ENCODE results near the gene SLCO4A1.

DNA sequence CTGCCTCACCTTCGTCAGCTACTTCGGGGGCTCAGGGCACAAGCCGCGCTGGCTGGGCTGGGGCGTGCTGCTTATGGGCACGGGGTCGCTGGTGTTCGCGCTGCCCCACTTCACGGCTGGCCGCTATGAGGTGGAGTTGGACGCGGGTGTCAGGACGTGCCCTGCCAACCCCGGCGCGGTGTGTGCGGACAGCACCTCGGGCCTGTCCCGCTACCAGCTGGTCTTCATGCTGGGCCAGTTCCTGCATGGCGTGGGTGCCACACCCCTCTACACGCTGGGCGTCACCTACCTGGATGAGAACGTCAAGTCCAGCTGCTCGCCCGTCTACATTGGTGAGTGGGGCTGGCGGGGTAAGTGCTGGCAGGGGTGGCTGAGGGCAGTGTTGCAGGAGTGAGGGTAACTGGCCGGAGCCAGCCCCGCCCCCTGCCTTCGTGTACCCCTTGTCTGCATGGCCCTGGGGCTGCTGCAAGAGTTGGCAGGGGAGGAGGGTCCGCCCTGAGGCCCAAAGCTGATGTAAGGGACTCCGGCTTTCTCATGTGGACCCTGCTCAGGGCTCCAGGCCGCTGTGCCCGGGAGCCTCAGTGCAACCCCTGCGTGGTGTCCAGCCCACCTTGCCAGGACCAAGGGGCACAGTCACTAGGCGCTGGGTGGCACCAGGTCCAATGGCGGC lies 14.8 kb downstream of the SLCO4A1 start:
- TF ChIP-seq CTCF (optimal IDR thresholded peaks at IDR 0.05 in 1 of 3, IDR thresholded peaks at IDR 0.05 in 1 of 3, conservative IDR thresholded peaks at IDR 0.05 in 1 of 3; ENCODE audit: extremely low read depth in 1 of 3, insufficient read depth in 2 of 3, low read length in 3 of 3) (no peak), EZH2 (IDR thresholded peaks at IDR 0.05; ENCODE audit: low read length) (no peak)
